ENCODE data around the gene SOS1.
A peak's percentile ranks its signal among the peaks of the same experiment; 100 is the strongest.

DNA sequence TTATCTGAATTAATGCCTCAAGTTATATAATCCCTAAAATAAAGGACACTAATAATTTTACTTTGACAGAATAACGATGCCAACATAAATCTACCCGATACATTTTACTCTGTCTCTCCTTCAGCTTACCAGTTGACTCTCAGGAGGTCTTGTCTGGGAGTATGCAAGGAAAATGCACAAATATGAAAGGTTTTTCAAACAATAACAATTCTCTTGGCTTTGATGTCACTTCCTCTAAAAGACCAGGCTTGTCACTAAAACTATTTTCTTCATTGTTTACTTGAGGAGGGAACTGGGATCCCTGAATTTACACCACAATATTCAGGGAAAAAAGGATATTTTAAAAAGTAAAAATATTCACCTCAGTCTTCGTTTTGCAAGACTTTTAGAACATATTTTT, 97.2 kb downstream of the SOS1 start:
- TF ChIP-seq BHLHE40 (IDR thresholded peaks at IDR 0.05; ENCODE audit: borderline replicate concordance): no peak
- TF ChIP-seq NFRKB (IDR thresholded peaks at IDR 0.05): no peak
- no peak for TF ChIP-seq FOXK2 (IDR thresholded peaks at IDR 0.05)
- TF ChIP-seq ARNT (IDR thresholded peaks at IDR 0.05): no peak
- no peak for TF ChIP-seq SP1 (IDR thresholded peaks at IDR 0.05)
- TF ChIP-seq HDGF (IDR thresholded peaks at IDR 0.05; ENCODE audit: borderline replicate concordance): no peak
- TF ChIP-seq SUZ12 (IDR thresholded peaks at IDR 0.05): no peak
- TF ChIP-seq FOXM1 (IDR thresholded peaks at IDR 0.05; ENCODE audit: borderline replicate concordance): no peak
- TF ChIP-seq PKNOX1 (IDR thresholded peaks at IDR 0.05): peak; percentile 50
- no peak for TF ChIP-seq LEF1 (IDR thresholded peaks at IDR 0.05; ENCODE audit: borderline replicate concordance)

Data from HEK293T (cell line).